Ishikawa (cell line): Measurements from ENCODE around the gene LSM12.

Experiments used
- CEBPB ChIP-seq: IDR thresholded peaks from 2 replicates; pipeline ENCODE4 v1.6.1; 2012
- CREB1 ChIP-seq: IDR thresholded peaks from 2 replicates; pipeline ENCODE4 v1.6.1; 2012; ENCODE audit warnings: low read depth
- EGR1 ChIP-seq: IDR thresholded peaks from 2 replicates; pipeline ENCODE4 v1.6.1; 2012
- EP300 ChIP-seq: IDR thresholded peaks from 2 replicates; pipeline ENCODE4 v1.6.1; 2012; ENCODE audit warnings: borderline replicate concordance
- FOXM1 ChIP-seq: IDR thresholded peaks from 2 replicates; pipeline ENCODE4 v1.6.1; 2012; ENCODE audit warnings: low read depth, borderline replicate concordance
- MAX ChIP-seq: IDR thresholded peaks from 2 replicates; pipeline ENCODE4 v1.6.1; 2012
- NFIC ChIP-seq: IDR thresholded peaks from 2 replicates; pipeline ENCODE4 v1.6.1; 2012
- RAD21 ChIP-seq: IDR thresholded peaks from 2 replicates; pipeline ENCODE4 v1.6.1; 2012; ENCODE audit warnings: low read depth
- TAF1 ChIP-seq: IDR thresholded peaks from 2 replicates; pipeline ENCODE4 v1.6.1; 2012; ENCODE audit warnings: low read depth, mild to moderate bottlenecking
- TCF12 ChIP-seq: IDR thresholded peaks from 2 replicates; pipeline ENCODE4 v1.6.1; 2012; ENCODE audit warnings: low read depth
- TEAD4 ChIP-seq: IDR thresholded peaks from 2 replicates; pipeline ENCODE4 v1.6.1; 2012
- YY1 ChIP-seq: IDR thresholded peaks from 2 replicates; pipeline ENCODE4 v1.6.1; 2012; ENCODE audit warnings: low read depth
- ZBTB7A ChIP-seq: IDR thresholded peaks from 2 replicates; pipeline ENCODE4 v1.6.1; 2012; ENCODE audit warnings: low read depth
- TF ChIP-seq, protein P1 (sequence below): IDR thresholded peaks from 2 replicates; pipeline ENCODE4 v1.6.1; 2012
- TF ChIP-seq, protein P2 (sequence below): IDR thresholded peaks from 2 replicates; pipeline ENCODE4 v1.6.1; 2012; ENCODE audit warnings: low read depth, mild to moderate bottlenecking

Gene LSM12

GRCh38 chr17:44049294-44050060 lies 17.0 kb downstream of the LSM12 start:
- no peak for TF ChIP-seq ZBTB7A
- TF ChIP-seq TAF1 = no peak
- no peak for TF ChIP-seq FOXM1
- no peak for TF ChIP-seq CEBPB
- TF ChIP-seq EP300 = no peak
- TF ChIP-seq, protein P1, sequence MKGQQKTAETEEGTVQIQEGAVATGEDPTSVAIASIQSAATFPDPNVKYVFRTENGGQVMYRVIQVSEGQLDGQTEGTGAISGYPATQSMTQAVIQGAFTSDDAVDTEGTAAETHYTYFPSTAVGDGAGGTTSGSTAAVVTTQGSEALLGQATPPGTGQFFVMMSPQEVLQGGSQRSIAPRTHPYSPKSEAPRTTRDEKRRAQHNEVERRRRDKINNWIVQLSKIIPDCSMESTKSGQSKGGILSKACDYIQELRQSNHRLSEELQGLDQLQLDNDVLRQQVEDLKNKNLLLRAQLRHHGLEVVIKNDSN = no peak
- TF ChIP-seq EGR1 = no peak
- TF ChIP-seq, protein P2, sequence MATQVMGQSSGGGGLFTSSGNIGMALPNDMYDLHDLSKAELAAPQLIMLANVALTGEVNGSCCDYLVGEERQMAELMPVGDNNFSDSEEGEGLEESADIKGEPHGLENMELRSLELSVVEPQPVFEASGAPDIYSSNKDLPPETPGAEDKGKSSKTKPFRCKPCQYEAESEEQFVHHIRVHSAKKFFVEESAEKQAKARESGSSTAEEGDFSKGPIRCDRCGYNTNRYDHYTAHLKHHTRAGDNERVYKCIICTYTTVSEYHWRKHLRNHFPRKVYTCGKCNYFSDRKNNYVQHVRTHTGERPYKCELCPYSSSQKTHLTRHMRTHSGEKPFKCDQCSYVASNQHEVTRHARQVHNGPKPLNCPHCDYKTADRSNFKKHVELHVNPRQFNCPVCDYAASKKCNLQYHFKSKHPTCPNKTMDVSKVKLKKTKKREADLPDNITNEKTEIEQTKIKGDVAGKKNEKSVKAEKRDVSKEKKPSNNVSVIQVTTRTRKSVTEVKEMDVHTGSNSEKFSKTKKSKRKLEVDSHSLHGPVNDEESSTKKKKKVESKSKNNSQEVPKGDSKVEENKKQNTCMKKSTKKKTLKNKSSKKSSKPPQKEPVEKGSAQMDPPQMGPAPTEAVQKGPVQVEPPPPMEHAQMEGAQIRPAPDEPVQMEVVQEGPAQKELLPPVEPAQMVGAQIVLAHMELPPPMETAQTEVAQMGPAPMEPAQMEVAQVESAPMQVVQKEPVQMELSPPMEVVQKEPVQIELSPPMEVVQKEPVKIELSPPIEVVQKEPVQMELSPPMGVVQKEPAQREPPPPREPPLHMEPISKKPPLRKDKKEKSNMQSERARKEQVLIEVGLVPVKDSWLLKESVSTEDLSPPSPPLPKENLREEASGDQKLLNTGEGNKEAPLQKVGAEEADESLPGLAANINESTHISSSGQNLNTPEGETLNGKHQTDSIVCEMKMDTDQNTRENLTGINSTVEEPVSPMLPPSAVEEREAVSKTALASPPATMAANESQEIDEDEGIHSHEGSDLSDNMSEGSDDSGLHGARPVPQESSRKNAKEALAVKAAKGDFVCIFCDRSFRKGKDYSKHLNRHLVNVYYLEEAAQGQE = no peak
- TF ChIP-seq CREB1 = no peak
- TF ChIP-seq RAD21 = no peak
- no peak for TF ChIP-seq NFIC
- no peak for TF ChIP-seq TCF12
- no peak for TF ChIP-seq YY1
- no peak for TF ChIP-seq TEAD4

- TF ChIP-seq ZBTB7A (no peak), TCF12 (no peak), TEAD4 (no peak)
Measured at GRCh38 chr17:44045486-44045885, 21.0 kb downstream of the LSM12 start.

DNA sequence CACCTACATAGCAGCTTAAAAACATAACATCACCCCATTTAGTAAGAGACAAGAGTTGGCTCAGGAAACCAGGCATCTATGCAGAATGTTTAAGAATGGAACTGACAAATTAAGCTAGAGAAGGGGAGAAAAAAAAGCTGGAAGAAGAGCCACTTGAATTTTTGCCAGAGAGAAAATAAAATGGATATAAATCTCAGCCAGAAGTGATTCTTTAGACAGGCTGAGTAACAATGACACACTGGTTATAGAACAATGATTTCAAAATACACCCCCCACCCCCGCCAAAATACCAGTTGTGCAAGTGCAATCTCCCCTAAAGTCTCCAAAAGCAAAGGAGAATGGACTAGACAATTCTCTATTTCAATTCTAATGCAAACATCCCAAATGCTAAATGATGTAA lies 22.4 kb downstream of the LSM12 start:
- TF ChIP-seq CREB1 = no peak
- TF ChIP-seq ZBTB7A = no peak
- no peak for TF ChIP-seq YY1
- no peak for TF ChIP-seq RAD21
- TF ChIP-seq FOXM1 = no peak
- TF ChIP-seq, protein P1 = no peak
- TF ChIP-seq NFIC = no peak
- TF ChIP-seq MAX = no peak
- TF ChIP-seq TAF1 = no peak
- TF ChIP-seq, protein P2 = no peak
- TF ChIP-seq EGR1 = no peak
- no peak for TF ChIP-seq CEBPB

DNA sequence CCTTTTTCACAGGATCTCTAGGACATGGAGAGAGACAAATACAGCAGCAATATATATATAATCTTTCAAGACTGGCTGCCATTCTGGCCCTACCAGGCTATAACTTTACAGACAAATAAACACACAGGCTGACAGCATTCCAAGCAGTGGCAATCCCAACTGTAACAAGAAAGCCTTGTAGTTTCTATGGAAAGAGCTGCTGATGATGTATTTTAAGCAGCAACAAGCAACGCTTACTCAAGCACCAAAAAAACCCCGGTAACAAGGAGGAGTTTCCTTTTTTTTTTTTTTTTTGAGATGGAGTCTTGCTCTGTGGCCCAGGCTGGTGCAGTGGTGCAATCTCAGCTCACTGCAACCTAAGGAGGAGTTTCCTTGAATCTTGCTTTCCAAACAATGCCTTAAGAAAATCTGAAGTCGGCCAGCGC lies 23.2 kb downstream of the LSM12 start:
- no peak for TF ChIP-seq MAX
- TF ChIP-seq TAF1 = no peak
- TF ChIP-seq TCF12 = no peak
- no peak for TF ChIP-seq FOXM1
- TF ChIP-seq TEAD4 = no peak
- TF ChIP-seq CEBPB = no peak
- no peak for TF ChIP-seq CREB1
- no peak for TF ChIP-seq NFIC
- TF ChIP-seq ZBTB7A = no peak
- TF ChIP-seq RAD21 = no peak
- TF ChIP-seq EGR1 = no peak
- TF ChIP-seq, protein P1 = no peak
- TF ChIP-seq YY1 = no peak
- TF ChIP-seq, protein P2 = no peak
- TF ChIP-seq EP300 = no peak
